C4-2B (cell line): Measurements from ENCODE around the gene VTI1A.

ENCODE experiments used
- H3K27ac ChIP-seq: fragments of 450-650 bp; 2 replicates; pipeline ENCODE4 v1.5.1; 2017
- ZFX ChIP-seq: fragments of 450-650 bp; IDR thresholded peaks from 2 replicates; pipeline ENCODE4 v1.6.1; 2017
- TF ChIP-seq, protein P1 (sequence below): fragments of 450-650 bp; conservative IDR thresholded peaks from 2 replicates; pipeline ENCODE4 v1.5.1; 2017; ENCODE audit warnings: mild to moderate bottlenecking

Gene VTI1A

DNA sequence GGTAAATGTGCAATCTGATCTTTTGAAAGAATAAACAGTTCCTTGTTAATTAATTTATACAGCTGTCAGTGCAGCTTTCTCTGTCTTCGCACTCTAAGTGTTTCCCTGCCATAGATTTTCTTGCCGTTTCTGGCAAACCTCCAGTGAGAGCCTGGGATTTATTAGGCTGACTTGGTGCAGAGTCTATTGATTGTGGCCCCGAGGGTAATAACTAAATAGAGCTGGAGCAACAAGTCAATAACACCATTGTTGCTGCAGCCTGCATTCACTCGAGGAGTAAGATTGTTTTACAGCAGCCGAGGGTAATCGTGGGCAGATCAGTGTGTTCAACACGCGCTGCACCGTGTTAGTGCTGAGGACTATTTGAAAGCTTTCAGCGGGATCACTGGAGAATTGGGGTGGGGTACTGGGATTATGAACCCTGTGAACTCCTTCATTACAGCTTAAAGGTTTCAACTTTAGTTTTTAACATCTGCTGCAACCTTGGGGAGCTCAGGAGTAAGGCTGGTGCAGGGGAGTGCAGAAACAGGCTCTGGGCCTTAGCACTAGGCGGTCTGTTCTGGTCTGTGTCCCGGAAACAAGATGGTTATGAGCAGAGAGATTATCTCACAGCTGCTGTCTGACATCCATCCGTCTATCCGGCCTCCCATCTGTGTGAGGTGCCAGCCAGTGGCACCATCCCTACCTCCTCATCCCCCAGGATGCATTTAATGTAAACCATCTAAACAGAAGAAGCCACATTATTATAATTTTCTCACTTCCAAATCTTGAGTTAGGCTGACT lies 329.1 kb downstream of the VTI1A start:
- no peak overlapping the region for H3K27ac ChIP-seq
- no peak for TF ChIP-seq ZFX
- TF ChIP-seq, protein P1, sequence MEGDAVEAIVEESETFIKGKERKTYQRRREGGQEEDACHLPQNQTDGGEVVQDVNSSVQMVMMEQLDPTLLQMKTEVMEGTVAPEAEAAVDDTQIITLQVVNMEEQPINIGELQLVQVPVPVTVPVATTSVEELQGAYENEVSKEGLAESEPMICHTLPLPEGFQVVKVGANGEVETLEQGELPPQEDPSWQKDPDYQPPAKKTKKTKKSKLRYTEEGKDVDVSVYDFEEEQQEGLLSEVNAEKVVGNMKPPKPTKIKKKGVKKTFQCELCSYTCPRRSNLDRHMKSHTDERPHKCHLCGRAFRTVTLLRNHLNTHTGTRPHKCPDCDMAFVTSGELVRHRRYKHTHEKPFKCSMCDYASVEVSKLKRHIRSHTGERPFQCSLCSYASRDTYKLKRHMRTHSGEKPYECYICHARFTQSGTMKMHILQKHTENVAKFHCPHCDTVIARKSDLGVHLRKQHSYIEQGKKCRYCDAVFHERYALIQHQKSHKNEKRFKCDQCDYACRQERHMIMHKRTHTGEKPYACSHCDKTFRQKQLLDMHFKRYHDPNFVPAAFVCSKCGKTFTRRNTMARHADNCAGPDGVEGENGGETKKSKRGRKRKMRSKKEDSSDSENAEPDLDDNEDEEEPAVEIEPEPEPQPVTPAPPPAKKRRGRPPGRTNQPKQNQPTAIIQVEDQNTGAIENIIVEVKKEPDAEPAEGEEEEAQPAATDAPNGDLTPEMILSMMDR = no peak

DNA sequence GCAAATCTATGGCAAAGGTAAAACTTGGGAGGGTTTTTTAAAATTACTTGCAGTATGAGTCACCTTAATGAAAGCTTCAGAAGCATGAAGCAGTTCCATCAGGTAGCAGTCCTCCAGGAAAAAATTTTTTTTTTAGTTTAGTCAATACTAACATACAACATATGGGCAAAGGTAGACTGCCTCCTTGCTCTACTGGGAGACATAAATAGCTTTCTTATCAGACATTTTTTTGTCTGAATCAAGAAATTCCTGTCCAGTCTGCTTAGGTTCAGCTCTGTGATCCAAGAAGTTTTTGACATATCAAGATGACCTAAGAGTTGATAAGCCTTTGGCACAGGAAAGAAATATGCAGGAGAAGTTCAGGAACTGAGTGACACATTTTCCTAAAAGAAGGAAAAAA lies 331.6 kb downstream of the VTI1A start:
- no peak overlapping the region for H3K27ac ChIP-seq
- TF ChIP-seq ZFX = no peak
- TF ChIP-seq, protein P1 = no peak

DNA sequence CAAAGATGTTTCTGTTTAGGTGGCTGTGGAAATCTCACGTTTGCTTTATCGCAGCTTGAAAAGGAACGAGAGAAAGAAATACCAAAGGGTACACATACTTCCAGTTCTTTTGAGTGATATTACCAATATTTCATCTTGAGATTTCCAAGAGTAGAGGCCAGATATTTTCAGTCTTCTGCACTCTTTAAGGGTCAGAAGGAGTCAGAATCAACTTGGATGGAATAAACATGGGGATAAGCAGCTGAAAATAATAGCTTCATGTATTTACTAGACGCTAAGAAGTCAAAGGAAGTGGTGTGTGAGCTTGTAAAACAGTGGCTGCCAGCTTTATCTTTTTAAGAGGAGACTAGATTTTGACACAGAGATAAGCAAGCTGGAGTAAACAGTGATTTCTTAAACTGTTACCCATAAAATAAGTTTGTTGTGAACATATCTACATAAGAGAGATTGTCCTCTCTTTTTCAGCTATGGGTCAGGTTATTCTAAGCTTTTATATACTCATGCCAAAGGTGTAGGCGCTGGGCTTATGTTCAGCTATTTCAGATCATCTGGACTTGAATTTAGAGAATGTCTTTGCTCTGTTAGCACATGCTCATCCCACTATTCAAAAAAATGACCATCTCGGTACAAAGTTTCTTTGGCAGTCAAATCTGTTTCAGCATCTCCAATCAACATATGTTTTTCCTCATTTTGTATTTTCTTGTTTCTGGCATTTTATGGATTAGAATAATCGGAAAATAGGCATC lies 332.2 kb downstream of the VTI1A start:
- TF ChIP-seq, protein P1 = no peak
- TF ChIP-seq ZFX = no peak
- no peak overlapping the region for H3K27ac ChIP-seq

DNA sequence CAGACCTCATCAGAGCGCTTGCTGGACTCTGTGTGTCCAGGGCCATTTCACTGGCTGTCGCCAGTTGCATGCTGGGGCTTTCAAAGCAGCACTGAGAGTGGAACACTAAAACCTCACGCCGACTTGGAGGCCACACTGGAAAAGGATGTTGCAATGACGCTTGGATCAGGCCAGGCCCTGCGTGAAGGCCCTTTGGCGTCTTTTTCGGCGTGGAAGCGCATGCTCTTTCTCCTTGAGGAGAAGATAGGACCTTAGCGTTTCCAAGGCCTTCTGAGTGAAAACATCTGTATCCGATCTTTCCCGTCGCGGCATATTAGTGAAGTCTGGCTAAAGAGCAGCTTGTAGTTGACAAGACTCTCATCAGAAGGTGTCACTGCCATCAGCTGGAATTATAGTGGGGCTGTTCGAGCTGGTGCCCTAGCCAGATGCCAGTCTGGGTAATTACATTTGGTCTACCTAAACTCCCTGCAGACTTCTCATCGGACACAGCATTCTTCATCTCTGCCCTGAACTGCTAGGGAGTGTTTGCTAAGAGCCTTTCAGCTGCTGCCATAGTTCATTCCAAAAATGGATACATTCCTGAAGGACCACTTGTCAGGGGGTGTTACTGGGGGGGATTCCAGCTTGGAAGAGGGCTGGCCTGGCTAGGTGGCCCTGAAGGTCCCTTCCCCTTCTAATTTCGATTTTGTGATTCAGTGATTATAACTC lies 335.3 kb downstream of the VTI1A start:
- no peak for TF ChIP-seq ZFX
- TF ChIP-seq, protein P1 = no peak
- no peak overlapping the region for H3K27ac ChIP-seq

DNA sequence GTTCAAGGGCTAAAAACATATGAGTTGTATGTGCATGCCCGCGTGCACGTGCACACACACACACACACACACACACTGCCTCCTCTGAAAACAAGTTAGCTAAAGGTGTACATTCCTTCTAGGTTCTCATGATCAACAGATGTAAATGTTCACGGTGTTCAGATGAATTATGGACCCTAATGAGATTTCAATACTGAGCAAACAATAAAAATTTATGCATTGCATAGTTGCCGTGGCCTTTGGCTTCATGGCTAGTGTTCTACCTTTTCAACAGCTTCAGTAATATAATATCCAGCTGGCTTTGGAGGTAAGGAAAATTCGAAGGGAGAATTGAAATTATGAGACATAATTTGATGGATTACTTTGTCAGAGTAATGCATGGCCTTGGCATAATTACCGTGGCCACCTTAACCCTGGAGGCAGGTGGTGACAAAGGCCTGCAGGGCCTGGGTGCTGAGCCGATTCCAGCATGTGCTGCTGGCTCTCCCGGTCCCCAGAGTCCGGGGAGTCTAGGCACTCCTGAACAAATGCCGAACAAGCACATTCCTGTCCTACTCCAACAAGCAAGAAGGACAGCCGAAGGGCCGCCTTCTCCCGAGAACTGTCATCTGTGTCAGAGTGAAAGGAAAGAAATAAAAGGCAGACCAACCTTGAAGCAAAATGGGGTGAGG lies 336.5 kb downstream of the VTI1A start:
- no peak for TF ChIP-seq ZFX
- TF ChIP-seq, protein P1 = no peak
- no peak overlapping the region for H3K27ac ChIP-seq

DNA sequence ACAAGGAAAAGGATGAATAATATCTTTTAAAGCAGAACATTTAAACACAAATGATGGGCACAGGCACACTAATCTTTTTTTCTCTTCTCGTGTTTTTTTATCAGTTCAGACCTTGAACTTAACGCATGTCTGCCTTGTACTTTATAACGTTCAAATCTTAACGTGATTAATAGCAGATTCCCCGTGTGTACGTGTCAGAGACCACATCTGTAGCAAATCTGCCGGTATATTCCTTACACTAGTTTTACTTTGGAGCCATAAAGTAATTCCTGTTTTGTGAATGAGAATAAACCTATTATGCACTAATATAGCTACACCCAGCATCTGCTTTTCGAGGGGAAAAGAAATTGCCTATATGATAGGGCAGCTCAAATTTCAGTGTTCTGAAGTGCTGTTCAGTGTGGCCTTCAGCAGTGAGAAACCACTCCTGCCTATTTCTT lies 337.0 kb downstream of the VTI1A start:
- TF ChIP-seq ZFX = no peak
- TF ChIP-seq, protein P1 = no peak
- H3K27ac ChIP-seq = no peak overlapping the region
